Liver (tissue), 4 donors: Measurements from ENCODE around the gene CDK5RAP2. TPM values are rescaled to one million over a fixed set of nuclear protein-coding genes. Genes with fewer than 3 reads are reported as not detected.

ENCODE experiments used
- polyA plus RNA-seq, 2 donors: library from polyadenylated mRNA; stranded (reverse) in 1 of 2; unstranded in 1 of 2; fragments of 200-250 nt in 1 of 2; fragments of >200 nt in 1 of 2; fragmentation: Nextera tagmentation in 1 of 2; extraction: Ambion mirVana in 1 of 2; gene quantifications; one replicate each; pipeline versions ENCODE4 v1.2.1 to v1.2.3, GENCODE V29; 2013 to 2015
- total RNA-seq, 2 donors: library from RNA; depleted of rRNA; stranded (reverse); fragments of >200 nt; gene quantifications; one replicate each; pipeline ENCODE4 v1.2.3, GENCODE V29; 2014
- donor health status: healthy.
- donor health status: healthy.
- donor health status: healthy.

The CDK5RAP2 gene
- total and polyA plus RNA-seq, 4 donors = 11.7 to 38.9 (median 21.7) TPM

Other genes starting within 250 kb of the CDK5RAP2 start
- 10 to 100 TPM; 19.8 to 27.4 TPM for gene MEGF9, start 134.3 kb upstream of the CDK5RAP2 start, total RNA-seq
- 10 to 100 TPM; 15.5 to 18.7 TPM for gene MEGF9, start 134.3 kb upstream of the CDK5RAP2 start, polyA plus RNA-seq
- gene FBXW2, start 213.2 kb upstream of the CDK5RAP2 start, total RNA-seq = 10 to 100 TPM; 28.2 to 40.9 TPM
- gene FBXW2, start 213.2 kb upstream of the CDK5RAP2 start, polyA plus RNA-seq = 10 to 100 TPM in 1 of 2 donors, 1 to 10 TPM in 1; 7.0 to 16.7 TPM